Testis (tissue), 2 donors: ENCODE results near the gene P2RX7.

Experiments used
- POLR2A ChIP-seq: fragments of 450-650 bp; IDR thresholded peaks from one replicate; pipeline ENCODE4 v1.6.1; 2017; ENCODE audit warnings: antibody characterized with exemption, mild to moderate bottlenecking, moderate library complexity
- TF ChIP-seq, protein P1 (sequence below), 3 experiments: fragments of 450-650 bp in 2 of 3; fragments of 200-600 bp in 1 of 3; sonication (generic) in 1 of 3; IDR thresholded peaks; one replicate each; pipeline ENCODE4 v1.5.1; 2016 to 2019; ENCODE audit warnings: antibody characterized with exemption in 3 of 3, mild to moderate bottlenecking in 2 of 3, moderate library complexity in 1 of 3

DNA sequence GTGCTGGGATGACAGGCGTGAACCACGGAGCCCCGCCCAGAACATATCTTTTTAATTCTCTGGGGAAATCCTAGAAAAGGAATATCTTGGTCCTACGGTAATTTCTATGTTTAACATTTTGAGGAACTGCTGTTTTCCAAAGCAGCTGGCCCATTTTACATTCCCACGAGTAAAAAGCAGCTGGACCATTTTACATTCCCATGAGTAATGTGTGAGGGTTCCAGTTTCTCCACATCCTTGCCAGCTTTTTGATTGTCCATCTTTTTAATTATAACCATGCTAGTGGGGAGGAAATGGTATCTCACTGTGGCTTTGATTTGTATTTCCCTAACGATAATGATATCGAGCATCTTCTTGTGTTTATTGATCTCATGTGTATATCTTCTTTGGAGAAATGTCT, 72.8 kb downstream of the P2RX7 start:
- TF ChIP-seq, protein P1, sequence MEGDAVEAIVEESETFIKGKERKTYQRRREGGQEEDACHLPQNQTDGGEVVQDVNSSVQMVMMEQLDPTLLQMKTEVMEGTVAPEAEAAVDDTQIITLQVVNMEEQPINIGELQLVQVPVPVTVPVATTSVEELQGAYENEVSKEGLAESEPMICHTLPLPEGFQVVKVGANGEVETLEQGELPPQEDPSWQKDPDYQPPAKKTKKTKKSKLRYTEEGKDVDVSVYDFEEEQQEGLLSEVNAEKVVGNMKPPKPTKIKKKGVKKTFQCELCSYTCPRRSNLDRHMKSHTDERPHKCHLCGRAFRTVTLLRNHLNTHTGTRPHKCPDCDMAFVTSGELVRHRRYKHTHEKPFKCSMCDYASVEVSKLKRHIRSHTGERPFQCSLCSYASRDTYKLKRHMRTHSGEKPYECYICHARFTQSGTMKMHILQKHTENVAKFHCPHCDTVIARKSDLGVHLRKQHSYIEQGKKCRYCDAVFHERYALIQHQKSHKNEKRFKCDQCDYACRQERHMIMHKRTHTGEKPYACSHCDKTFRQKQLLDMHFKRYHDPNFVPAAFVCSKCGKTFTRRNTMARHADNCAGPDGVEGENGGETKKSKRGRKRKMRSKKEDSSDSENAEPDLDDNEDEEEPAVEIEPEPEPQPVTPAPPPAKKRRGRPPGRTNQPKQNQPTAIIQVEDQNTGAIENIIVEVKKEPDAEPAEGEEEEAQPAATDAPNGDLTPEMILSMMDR (IDR thresholded peaks at IDR 0.05), result no peak
- TF ChIP-seq POLR2A, result no peak
